Activated T-cell treated with anti-CD3 and anti-CD28 coated beads, Interleukin-2, amount 50 U/mL, for 24 hours (primary cell): Measurements from ENCODE around the gene NECTIN3.

Experiments
- DNase-seq: peaks from one replicate; pipeline ENCODE4 v3.0.0-alpha.2; 2020
- H3K27ac Mint-ChIP-seq: 2 replicates; pipeline ENCODE4 v1.8.0; 2020; ENCODE audit warnings: mild to moderate bottlenecking, mixed read lengths
- H3K27me3 Mint-ChIP-seq: 2 replicates; pipeline ENCODE4 v1.8.0; 2020; ENCODE audit warnings: mixed read lengths
- H3K36me3 Mint-ChIP-seq: 2 replicates; pipeline ENCODE4 v1.8.0; 2020; ENCODE audit warnings: low read depth, mixed read lengths
- H3K4me1 Mint-ChIP-seq: 2 replicates; pipeline ENCODE4 v1.8.0; 2020; ENCODE audit warnings: low read depth, mixed read lengths
- H3K4me3 Mint-ChIP-seq: 2 replicates; pipeline ENCODE4 v1.8.0; 2020; ENCODE audit warnings: mild to moderate bottlenecking, moderate library complexity, mixed read lengths
- H3K9me3 Mint-ChIP-seq: 2 replicates; pipeline ENCODE4 v1.8.0; 2020; ENCODE audit warnings: mixed read lengths

Gene NECTIN3

DNA sequence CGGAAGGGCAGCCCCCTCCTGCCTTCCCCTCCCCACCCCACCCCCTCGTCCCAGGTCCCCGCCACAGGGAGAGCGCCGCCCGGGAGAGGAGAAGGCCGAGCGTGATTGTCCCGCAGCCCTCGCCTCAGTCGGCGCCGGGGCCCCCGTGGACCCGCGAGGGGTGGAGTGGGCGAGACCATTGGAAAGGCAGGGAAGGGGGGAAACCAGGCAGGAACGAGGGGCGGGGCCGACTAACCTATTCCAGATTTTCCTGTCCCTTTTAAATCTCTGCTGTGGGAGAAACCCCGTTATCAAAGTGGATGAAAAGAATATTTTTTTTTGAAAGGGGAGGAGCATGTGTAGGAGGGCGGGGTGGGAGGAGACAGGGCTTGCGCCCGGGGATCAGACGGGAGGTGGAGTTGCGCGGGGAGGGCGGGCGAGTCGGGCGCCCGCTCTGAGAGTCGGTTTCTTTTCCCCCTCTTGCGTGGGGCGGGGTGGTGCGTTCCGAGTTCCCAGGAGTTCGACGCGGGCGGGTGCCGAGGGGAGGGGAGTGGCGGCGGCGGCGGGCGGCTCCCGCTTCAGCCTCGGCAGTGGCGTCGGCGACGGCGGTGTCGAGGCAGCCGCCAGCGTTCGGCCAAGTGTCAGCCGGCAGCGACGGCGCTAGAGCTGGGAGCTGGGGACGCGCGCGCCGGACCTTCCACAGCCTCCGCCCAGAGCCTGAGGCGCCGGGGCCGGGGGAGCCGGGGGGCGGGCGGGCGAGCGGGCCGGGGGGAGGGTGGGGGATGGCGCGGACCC lies at the start of gene NECTIN3:
NECTIN3 (plus strand) TSS at position 560 of the 774 bp plus-strand sequence; CDS start at position 762, 202 bp downstream.
- peak within 1 kb of the TSS; percentile 83 for H3K27ac Mint-ChIP-seq
- H3K36me3 Mint-ChIP-seq = peaks cover 3% of the 10 kb centered on the region
- H3K9me3 Mint-ChIP-seq = no peaks in the 10 kb centered on the region
- peaks cover 49% of the 10 kb centered on the region for H3K27me3 Mint-ChIP-seq
- H3K4me1 Mint-ChIP-seq = peaks cover 38% of the 10 kb centered on the region
- DNase-seq = peak; percentile 87
- H3K4me3 Mint-ChIP-seq = peak within 1 kb of the TSS; percentile 85

GRCh38 chr3:111027868-111028267 lies 43.7 kb upstream of the NECTIN3 start:
- Mint-ChIP-seq H3K27me3 (no peaks in the 10 kb centered on the region), H3K36me3 (no peaks in the 10 kb centered on the region), H3K9me3 (no peaks in the 10 kb centered on the region), H3K4me3 (no peak overlapping the region), H3K4me1 (no peaks in the 10 kb centered on the region), H3K27ac (no peak overlapping the region)
- DNase-seq = no peak

DNA sequence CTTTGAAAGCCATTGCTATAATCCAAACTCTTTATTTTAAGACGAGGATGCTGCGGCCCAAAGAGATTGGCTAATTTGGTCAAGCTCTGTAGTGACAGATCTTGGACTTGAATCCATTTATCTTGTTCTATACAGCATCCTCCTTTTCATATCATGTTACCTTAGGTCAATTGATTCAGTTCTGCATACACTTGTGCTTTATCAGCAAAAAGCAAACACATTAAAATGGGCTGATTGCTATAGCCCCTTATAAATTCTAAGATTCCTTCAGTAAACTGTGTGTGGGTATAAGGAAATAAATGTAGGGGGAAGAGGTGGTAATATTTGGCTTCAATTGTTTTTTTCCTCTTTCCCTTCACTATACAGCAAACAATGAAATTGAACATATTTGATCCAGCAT lies 40.1 kb upstream of the NECTIN3 start:
- no peaks in the 10 kb centered on the region for H3K4me1 Mint-ChIP-seq
- DNase-seq = no peak
- no peak overlapping the region for H3K27ac Mint-ChIP-seq
- H3K9me3 Mint-ChIP-seq = peaks cover 7% of the 10 kb centered on the region
- H3K27me3 Mint-ChIP-seq = no peaks in the 10 kb centered on the region
- no peak overlapping the region for H3K4me3 Mint-ChIP-seq
- no peaks in the 10 kb centered on the region for H3K36me3 Mint-ChIP-seq

DNA sequence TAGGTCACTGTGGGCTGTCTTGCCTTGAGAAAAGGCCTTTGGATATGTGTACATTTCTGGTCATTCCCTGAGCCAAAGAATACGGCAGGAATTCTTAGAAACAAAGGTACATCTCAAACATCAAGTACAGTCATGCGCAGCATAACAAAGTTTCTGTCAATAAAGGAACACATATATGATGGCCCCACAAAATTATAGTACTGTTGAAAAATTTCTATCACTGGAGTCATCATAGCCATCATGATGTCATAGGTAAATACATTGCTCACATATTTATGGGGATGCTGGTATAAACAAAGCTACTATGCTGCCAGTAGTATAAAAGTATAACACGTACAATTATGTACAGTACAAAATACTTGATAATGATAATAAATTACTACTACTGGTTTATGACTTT lies 38.9 kb upstream of the NECTIN3 start:
- no peak overlapping the region for H3K27ac Mint-ChIP-seq
- H3K36me3 Mint-ChIP-seq = no peaks in the 10 kb centered on the region
- DNase-seq = no peak
- H3K9me3 Mint-ChIP-seq = peaks cover 16% of the 10 kb centered on the region
- no peaks in the 10 kb centered on the region for H3K4me1 Mint-ChIP-seq
- H3K4me3 Mint-ChIP-seq = no peak overlapping the region
- no peaks in the 10 kb centered on the region for H3K27me3 Mint-ChIP-seq

GRCh38 chr3:111033470-111034050 lies 38.1 kb upstream of the NECTIN3 start:
- no peaks in the 10 kb centered on the region for H3K4me1 Mint-ChIP-seq

GRCh38 chr3:111035316-111035715 lies 36.3 kb upstream of the NECTIN3 start:
- H3K27ac Mint-ChIP-seq = no peak overlapping the region
- H3K36me3 Mint-ChIP-seq = no peaks in the 10 kb centered on the region

More at GRCh38 chr3:111033470-111034050, 38.1 kb upstream of the NECTIN3 start:
- no peak for DNase-seq
- Mint-ChIP-seq H3K36me3 (no peaks in the 10 kb centered on the region), H3K9me3 (peaks cover 24% of the 10 kb centered on the region), H3K27ac (no peak overlapping the region), H3K4me3 (no peak overlapping the region), H3K27me3 (no peaks in the 10 kb centered on the region)

DNA sequence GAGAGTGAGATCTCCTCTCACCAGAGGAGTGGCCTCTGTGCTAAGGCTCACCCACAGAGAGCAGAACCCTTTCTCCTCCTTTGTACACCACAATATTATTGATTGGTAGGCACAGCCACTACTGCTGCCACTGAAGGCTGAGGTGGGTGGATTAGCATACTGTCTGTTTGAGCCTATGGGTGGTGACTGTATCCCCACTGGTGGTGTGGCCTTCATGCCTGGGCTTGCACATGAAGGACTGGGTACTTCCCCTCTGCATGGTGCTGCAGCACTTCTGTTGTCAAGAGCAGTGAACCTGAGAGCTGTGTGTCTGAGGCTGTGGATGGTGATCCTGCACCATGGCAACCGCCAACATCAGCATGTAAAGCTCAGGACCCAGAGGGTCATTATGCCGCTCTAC lies 35.7 kb upstream of the NECTIN3 start:
- no peak overlapping the region for H3K27ac Mint-ChIP-seq
- no peaks in the 10 kb centered on the region for H3K27me3 Mint-ChIP-seq
- H3K36me3 Mint-ChIP-seq = no peaks in the 10 kb centered on the region
- H3K4me1 Mint-ChIP-seq = no peaks in the 10 kb centered on the region
- H3K4me3 Mint-ChIP-seq = no peak overlapping the region
- no peak for DNase-seq
- peaks cover 26% of the 10 kb centered on the region for H3K9me3 Mint-ChIP-seq

More at GRCh38 chr3:111035316-111035715, 36.3 kb upstream of the NECTIN3 start:
- peaks cover 26% of the 10 kb centered on the region for H3K9me3 Mint-ChIP-seq
- no peaks in the 10 kb centered on the region for H3K4me1 Mint-ChIP-seq
- H3K4me3 Mint-ChIP-seq = no peak overlapping the region
- no peaks in the 10 kb centered on the region for H3K27me3 Mint-ChIP-seq
- DNase-seq = no peak

- Mint-ChIP-seq H3K27me3 (no peaks in the 10 kb centered on the region), H3K4me3 (no peak overlapping the region), H3K27ac (no peak overlapping the region), H3K9me3 (peaks cover 26% of the 10 kb centered on the region), H3K36me3 (no peaks in the 10 kb centered on the region), H3K4me1 (no peaks in the 10 kb centered on the region)
- no peak for DNase-seq
These were observed 30.7 kb upstream of the NECTIN3 start for GRCh38 chr3:111040959-111041358.

GRCh38 chr3:111045564-111045963 lies 26.1 kb upstream of the NECTIN3 start:
- peaks cover 6% of the 10 kb centered on the region for H3K4me1 Mint-ChIP-seq
- no peak overlapping the region for H3K27ac Mint-ChIP-seq
- H3K27me3 Mint-ChIP-seq = no peaks in the 10 kb centered on the region
- no peaks in the 10 kb centered on the region for H3K36me3 Mint-ChIP-seq
- no peaks in the 10 kb centered on the region for H3K9me3 Mint-ChIP-seq
- DNase-seq = no peak
- H3K4me3 Mint-ChIP-seq = no peak overlapping the region

GRCh38 chr3:111047042-111047441 lies 24.6 kb upstream of the NECTIN3 start:
- DNase-seq = no peak
- peaks cover 6% of the 10 kb centered on the region for H3K4me1 Mint-ChIP-seq
- no peak overlapping the region for H3K27ac Mint-ChIP-seq
- no peaks in the 10 kb centered on the region for H3K36me3 Mint-ChIP-seq
- H3K9me3 Mint-ChIP-seq = no peaks in the 10 kb centered on the region
- no peaks in the 10 kb centered on the region for H3K27me3 Mint-ChIP-seq
- H3K4me3 Mint-ChIP-seq = no peak overlapping the region

DNA sequence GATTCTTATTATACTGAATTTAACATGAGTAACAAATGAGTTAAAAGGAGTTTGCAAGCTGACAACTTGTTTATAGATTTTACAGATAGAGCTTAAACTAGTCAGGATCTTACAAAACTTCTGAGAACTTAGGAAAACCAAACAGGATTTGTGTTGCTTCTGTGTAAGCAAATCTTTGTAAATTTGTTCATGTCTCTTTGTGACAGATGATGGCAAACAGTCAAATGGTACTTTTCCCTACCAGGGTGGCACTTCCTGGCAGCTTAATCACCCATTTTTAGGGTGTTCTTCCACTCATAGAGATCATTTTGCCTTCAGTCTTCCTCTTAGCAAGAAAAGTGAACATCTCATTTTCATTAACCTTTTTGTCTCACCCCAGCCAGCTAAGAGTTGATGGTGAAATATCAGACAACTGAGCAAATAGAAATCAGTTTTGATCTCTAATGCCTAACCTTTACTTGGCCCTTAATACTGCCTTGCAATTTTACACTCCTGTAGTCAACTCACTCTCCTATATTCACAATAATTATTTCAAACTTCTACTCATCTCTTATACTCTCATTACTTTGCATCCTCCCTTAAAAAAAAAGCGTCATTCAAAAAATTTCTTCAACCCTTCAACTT lies 23.7 kb upstream of the NECTIN3 start:
- H3K9me3 Mint-ChIP-seq = no peaks in the 10 kb centered on the region
- H3K4me3 Mint-ChIP-seq = no peak overlapping the region
- peaks cover 6% of the 10 kb centered on the region for H3K4me1 Mint-ChIP-seq
- no peaks in the 10 kb centered on the region for H3K27me3 Mint-ChIP-seq
- no peaks in the 10 kb centered on the region for H3K36me3 Mint-ChIP-seq
- DNase-seq = no peak
- H3K27ac Mint-ChIP-seq = no peak overlapping the region

- Mint-ChIP-seq H3K9me3 (no peaks in the 10 kb centered on the region), H3K36me3 (no peaks in the 10 kb centered on the region), H3K4me3 (no peak overlapping the region), H3K4me1 (peaks cover 6% of the 10 kb centered on the region), H3K27me3 (no peaks in the 10 kb centered on the region), H3K27ac (no peak overlapping the region)
- DNase-seq = no peak
These were observed 20.3 kb upstream of the NECTIN3 start for GRCh38 chr3:111051354-111051753.

DNA sequence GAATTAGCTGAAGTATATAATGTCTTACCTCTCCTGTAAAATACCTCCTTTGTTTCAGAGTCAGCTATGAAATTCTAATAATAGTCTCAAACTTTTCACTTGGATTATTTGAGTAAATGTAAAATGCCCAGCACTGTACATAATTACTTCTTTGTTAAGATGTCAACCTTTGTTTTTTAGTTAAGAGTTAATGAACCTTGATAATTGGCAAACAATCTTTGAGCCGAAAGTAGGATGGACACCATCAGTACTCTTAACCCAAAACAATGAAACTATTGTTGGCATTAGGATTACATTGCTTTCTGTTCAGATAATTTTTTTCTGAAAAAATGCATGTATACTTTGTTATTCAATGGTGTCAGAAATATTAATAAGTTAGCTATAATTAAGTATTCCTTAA lies 3.0 kb upstream of the NECTIN3 start:
- H3K4me1 Mint-ChIP-seq = peaks cover 27% of the 10 kb centered on the region
- no peak overlapping the region for H3K27ac Mint-ChIP-seq
- H3K4me3 Mint-ChIP-seq = no peak overlapping the region
- no peak for DNase-seq
- H3K36me3 Mint-ChIP-seq = peaks cover 3% of the 10 kb centered on the region
- H3K27me3 Mint-ChIP-seq = peaks cover 28% of the 10 kb centered on the region
- no peaks in the 10 kb centered on the region for H3K9me3 Mint-ChIP-seq

DNA sequence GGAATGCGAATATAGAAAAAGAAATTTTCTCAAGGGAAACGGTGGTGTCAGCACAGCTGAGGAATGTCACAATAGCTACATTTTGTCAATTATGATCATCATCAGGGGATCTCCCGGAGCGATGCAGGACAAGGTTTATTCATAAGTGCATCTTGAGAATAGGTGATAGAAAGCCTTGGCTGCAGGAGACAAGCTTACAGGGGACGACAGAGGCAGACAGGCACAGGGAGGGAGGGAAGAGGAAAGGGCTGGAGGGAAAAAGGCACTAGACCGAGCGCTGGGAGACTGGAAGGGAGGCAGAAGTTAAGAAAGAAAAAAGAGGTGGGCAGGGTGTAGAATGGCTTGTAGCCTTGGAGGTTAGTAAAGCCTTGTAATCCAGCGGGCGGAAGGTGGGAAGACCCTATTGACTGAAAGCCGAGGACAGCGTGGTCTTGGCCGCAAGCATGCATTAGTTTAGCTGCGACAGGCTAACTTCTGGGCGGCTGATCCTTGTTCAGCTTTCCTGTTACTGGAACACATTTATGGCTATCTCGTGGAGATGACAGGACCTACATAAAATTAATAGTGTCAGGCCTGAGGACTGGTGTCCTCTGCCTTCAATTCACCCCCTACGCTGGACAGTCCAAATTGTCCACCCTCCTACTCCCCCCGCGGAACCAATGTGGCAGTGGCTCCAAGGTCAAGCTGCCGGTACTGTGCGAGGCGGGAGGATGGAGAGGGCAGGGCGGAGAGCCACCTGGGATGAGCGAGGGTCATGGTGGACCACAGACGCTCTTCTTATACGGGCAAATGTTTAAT lies 1.4 kb upstream of the NECTIN3 start:
- peak overlapping the region; percentile 85 for H3K4me3 Mint-ChIP-seq
- peaks cover 3% of the 10 kb centered on the region for H3K36me3 Mint-ChIP-seq
- no peaks in the 10 kb centered on the region for H3K9me3 Mint-ChIP-seq
- peaks cover 38% of the 10 kb centered on the region for H3K4me1 Mint-ChIP-seq
- H3K27ac Mint-ChIP-seq = peak overlapping the region; percentile 83
- peak; percentile 34 for DNase-seq
- peaks cover 44% of the 10 kb centered on the region for H3K27me3 Mint-ChIP-seq
